Renal pelvis (tissue), 4 donors: ENCODE data around the gene CCDC74A. TPM values are rescaled to one million over a fixed set of nuclear protein-coding genes. Genes with fewer than 3 reads are reported as not detected.
"Not testable (repeated sequence)": the region's sequence is repeated elsewhere in the genome, so short reads cannot be mapped to it uniquely, and the experiment has no call there.

Experiments used
- DNase-seq: peaks from one replicate; pipeline ENCODE4 v3.0.0-alpha.2; 2013
- polyA plus RNA-seq, 3 donors: library from polyadenylated mRNA; unstranded; fragments of 120-200 nt; gene quantifications; one replicate each; pipeline ENCODE4 v1.2.1, GENCODE V29; 2013; ENCODE audit not compliant: insufficient read length in 3 of 3

The CCDC74A gene
- polyA plus RNA-seq, 3 donors = 16.6 to 20.2 (median 19.6) TPM

DNA sequence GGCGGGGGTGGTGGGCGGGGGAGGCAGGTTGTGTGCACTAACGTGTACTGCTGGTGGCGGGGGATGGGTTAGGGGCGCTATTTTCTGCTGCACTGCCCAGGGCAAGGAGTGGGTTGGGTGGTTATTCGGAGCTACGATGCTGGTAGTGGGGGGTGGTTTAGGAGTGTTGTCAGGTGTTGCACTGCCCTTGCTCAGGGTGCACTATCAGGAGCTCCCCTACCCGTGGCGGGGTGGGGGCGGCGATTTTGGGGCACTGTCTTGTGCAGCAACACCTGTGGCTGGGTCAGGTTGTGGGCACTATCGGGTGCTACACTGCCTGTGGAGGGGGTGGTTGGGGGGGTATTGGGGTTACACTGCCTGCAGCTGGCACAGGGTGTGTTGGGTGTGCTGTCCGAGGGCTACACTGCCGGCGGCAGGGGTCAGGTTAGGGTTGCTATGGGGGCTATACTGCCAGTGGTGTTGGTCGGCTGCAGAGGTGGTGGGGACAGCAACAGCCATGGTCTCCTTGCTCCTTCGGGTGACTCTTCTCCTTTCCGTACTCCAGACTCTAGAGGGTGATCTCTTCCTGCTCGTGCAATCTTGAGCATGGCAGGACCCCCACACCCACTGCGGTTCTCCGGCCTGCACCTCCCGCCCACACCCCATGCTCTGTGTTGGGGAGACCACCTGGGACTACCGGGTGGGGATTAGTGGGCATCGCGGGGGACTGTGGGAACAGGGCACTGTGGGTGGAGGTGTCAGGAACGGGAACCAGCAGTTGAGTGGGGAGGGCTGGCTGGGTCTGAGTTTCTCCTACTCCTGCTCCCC, 16.5 kb downstream of the CCDC74A start:
- not testable (repeated sequence) for DNase-seq

DNA sequence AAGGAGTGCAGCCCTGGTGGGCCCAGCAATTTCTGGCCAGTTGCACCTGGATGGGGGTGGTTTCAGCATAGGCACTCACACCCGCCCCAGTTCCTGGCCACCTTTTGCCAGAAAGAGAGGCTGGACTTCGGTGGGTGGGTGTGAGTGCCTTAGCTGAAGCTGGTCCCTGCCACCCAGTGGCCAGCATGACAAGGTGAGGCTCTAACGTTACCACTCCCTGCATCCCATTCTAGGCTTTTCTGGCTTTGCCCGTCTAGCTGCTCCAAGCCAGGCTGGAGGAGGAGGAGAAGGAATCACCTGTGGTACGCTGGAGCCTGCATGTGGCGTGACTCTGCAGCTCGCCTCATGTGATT, 17.1 kb downstream of the CCDC74A start:
- not testable (repeated sequence) for DNase-seq

DNA sequence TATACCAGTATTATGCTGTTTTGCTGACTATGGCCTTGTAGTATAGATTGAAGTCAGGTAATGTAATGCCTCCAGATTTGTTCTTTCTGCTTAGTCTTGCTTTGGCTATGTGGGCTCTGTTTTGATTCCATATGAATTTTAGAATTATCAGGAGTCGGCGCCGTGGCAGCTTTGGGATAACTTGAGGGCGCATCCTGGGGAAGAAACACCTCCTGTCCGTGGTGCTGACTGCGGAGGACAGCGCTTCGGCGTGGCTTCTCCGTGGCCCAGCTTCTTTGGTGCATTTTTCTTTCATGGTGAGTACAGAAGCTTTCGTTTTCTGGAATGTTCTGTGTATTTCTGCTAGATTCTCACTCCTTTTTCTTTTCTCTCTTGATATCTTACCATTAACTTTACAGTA, 25.2 kb downstream of the CCDC74A start:
- DNase-seq = no peak

DNA sequence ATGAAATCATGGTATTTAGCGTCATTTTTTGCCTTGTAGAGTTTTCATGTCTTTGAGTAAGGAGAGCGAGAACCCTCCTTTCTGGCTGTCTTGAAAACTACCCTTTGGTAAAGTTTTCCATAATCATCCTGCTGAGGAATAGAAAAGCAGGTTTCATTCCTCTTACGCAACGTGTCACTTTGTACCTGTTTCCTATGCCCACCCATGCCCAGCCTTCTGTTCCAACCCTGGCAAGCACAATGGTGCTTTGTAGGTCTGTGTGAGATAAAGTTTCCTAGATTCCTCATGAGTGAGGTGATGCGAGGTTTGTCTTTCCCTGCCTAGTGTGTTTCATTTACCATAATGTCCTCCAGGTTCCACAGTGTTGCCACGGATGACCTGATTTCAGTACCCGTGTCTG, 29.3 kb downstream of the CCDC74A start:
- no peak for DNase-seq

DNA sequence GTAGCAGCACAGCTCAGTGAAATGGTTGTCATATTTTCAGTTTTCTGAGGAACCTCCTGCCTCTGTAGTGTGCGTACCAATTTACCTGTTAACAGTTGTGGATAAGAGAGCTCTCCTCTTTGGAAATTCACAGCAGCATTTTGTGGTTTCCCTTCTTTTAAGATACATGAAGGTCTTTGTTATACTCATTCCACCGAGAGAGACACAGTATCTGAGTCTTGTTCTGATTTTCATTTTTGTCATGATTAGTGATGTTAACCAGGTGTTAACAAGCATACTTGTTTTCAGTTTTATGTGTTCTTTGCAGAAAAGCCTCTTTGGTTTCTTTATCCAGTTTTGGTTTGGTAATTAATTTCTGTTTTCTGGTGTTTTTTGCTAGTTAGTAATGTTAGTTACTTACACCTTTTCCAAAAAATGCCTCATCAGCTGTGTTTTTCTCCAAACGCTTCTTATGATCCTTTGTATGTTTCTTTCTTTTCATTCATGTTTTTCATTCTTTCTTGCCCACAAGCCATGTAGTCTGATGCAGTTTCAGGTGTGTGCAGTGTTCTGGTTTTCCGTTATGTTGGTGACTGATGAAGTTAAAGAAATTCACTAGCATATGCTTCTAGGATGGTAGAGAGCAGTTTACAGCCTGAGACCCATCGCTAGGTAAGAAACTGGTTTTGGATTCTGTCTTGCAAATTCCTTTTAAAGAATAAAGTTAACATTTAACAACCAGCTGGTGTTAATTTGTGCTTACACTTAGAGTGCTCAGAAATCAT, 30.1 kb downstream of the CCDC74A start:
- DNase-seq = no peak

DNA sequence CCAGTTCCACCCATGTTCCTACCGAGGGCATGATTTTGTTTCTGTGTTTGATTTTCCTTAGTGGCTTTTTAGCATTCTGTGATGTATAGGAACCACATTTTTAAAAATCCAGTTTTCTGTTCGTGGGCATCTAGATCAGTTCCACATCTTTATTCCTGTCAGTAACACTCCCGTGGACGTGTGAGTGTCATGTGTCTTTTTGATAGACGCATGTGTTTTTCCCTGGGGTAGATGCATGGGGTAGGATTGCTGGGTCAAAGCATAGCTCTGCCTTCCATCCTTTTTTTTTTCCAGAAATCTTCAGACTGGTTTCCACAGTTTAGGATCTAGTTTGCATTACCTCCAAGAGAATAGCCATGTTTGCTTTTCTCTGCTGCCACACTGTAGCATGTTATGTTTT, 38.7 kb downstream of the CCDC74A start:
- no peak for DNase-seq

DNA sequence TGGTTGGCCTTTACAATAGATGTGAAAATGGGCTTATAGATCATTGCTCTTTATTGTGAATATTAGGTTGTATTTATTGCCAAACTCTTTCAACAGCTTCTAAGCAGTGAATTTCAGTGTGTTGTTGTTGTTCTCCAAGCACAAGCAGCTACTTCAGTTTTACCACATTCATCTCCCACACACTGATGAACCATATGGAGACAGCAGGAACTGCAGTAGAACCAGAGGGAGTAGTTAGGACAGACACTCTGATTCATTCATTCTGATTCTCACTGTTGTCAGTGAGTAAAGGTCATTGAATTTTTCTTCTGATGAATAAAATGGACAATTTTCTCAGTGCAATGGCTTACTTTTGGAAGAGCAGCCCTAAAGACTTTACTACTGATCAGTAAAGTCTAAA, 40.2 kb downstream of the CCDC74A start:
- no peak for DNase-seq

DNA sequence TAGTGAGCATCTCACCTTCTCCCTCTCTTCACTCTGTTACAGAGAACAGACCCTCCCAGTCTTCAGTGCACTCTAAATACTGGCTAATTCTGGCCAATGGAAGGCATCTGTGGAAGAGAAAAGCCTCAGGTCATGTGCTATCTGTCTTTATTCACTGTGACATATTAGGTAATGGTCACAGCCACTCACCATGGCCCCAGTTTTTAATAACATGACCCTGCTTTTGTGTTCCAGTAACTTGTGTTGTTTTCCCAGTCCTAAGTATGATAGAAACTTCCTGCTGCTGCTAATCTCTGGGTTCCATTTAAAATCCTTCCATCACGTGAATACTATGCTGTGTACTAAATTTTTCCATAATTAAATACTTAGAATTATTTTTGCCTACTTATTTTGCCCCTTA, 40.7 kb downstream of the CCDC74A start:
- DNase-seq = not testable (repeated sequence)

DNA sequence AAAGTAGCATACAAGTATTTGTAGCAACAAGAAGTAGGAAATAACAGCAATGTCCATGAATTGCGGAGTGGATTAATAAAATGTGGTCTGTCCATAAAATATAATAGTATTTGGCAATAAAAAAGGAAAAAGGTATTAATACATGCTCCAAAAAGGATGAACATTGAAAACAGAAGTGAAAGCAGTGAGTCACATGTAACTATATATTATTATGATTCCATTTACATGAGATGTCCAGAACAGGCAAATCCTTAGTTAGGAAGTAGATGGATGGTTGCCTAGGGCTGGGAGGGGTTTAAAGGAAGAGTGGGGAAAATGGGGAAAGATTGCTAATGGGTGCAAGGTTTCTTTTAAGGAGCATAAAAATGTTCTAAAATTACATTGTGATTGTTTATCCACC, 44.5 kb downstream of the CCDC74A start:
- no peak for DNase-seq

DNA sequence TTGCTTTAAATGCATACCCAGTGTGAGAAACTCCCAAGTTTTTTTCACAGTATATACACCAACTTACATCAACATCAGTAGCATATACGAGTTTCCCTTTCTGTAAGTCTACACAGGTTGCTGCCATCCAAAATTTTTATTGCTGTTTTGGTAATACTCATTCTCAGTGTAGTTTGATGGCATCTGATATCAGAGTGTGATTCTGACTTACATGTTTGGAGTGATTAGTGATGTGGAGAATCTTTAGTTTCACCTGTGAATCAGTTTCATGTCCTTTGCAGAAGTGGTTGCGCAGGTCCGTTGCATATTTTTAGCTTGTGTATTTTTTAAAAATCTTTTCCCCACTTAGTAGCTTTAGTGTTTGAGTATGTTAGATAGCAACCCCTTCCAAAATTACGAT, 50.1 kb downstream of the CCDC74A start:
- no peak for DNase-seq

DNA sequence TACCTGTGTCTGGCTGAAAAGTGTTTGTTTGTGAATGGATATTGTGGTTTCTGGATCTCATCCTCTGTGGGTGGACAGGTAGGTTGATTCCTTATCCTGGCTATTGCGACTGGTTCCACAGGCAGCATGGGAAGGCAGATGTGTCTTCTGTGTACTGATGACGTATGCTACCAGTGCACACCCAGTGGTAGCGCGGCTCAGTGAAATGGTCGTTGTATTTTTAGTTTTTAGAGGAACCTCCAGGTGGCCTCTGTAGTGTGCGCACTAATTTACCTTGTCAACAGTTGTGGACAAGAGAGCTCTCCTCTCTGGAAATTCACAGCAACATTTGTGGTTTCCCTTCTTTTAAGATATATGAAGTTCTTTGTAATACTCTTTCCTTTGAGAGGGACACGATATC, 52.5 kb downstream of the CCDC74A start:
- DNase-seq = no peak

Other genes starting within 250 kb of the CCDC74A start
- 1 to 10 TPM; 1.2 to 2.1 (median 1.7) TPM for gene RAB6D, start 163.7 kb upstream of the CCDC74A start, polyA plus RNA-seq
- gene TUBA3D, start 51.8 kb upstream of the CCDC74A start, polyA plus RNA-seq = 1 to 10 TPM in 2 of 3 donors, under 1 TPM in 1; 0.53 to 2.7 (median 2.4) TPM
- 10 to 100 TPM; 66.2 to 84.9 (median 76.6) TPM for gene MZT2A, start 35.5 kb upstream of the CCDC74A start, polyA plus RNA-seq